Measurements from ENCODE around the gene SLC38A9.

Gene SLC38A9

DNA sequence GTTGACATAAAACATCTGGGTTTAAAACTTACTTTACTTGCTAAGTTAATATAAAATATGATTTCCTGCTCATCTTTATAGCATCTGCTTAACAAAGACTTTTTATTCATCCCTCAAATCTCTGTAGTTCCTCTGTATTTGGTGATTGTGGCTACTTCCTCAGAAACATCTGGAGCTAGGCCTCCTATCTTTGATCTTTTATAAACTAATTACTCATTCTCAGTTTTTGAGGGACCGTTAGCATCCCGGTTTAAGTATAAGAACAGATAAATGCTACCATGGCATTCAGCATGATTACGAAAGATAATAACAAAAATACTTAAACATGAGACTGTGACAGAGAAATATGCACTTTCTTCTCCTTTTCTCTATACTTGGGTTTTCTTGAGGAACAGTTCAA lies 85.3 kb downstream of the SLC38A9 start:
- Mint-ChIP-seq H3K27ac (no peak overlapping the region), H3K4me1 (ENCODE audit: low read depth in 2 of 2) (no peaks in the 10 kb centered on the region), H3K36me3 (ENCODE audit: insufficient read depth) (peaks cover 4% of the 10 kb centered on the region), H3K4me3 (no peak overlapping the region), H3K27me3 (no peaks in the 10 kb centered on the region), H3K9me3 (no peaks in the 10 kb centered on the region)
- ATAC-seq (replicated peaks) (no peak), DNase-seq (no peak)

DNA sequence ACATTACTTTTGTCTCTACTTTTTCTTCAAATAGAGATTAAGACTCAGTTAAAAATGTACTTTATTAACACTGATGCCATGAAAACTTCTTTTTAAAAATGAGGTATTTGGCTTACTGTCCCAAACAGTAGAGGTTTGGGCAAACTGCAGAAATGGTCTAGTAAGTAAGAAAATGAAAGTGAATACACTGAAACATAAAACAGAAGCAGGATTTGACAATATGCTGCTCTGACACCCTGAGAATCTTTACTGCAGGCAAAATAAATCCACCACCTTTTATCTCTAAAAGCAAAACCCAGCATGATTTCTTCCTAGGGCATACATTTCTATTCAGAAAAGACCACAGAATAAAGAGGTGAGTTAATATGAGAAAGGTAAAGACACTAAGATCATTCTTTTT lies 86.2 kb downstream of the SLC38A9 start:
- H3K4me3 Mint-ChIP-seq: no peak overlapping the region

GRCh38 chr5:55625589-55625909 lies 86.6 kb downstream of the SLC38A9 start:
- H3K27me3 Mint-ChIP-seq: no peaks in the 10 kb centered on the region
- DNase-seq (no peak), ATAC-seq (replicated peaks) (no peak)
- H3K4me3 Mint-ChIP-seq: no peak overlapping the region
- H3K27ac Mint-ChIP-seq: no peak overlapping the region
- H3K4me1 Mint-ChIP-seq (ENCODE audit: low read depth in 2 of 2): no peaks in the 10 kb centered on the region
- no peaks in the 10 kb centered on the region for H3K9me3 Mint-ChIP-seq
- peaks cover 4% of the 10 kb centered on the region for H3K36me3 Mint-ChIP-seq (ENCODE audit: insufficient read depth)

More for the DNA sequence above, 86.2 kb downstream of the SLC38A9 start:
- no peak for DNase-seq
- no peak for ATAC-seq (replicated peaks)
- no peaks in the 10 kb centered on the region for H3K27me3 Mint-ChIP-seq
- peaks cover 4% of the 10 kb centered on the region for H3K36me3 Mint-ChIP-seq (ENCODE audit: insufficient read depth)
- no peak overlapping the region for H3K27ac Mint-ChIP-seq
- no peaks in the 10 kb centered on the region for H3K4me1 Mint-ChIP-seq (ENCODE audit: low read depth in 2 of 2)
- no peaks in the 10 kb centered on the region for H3K9me3 Mint-ChIP-seq

- Mint-ChIP-seq H3K9me3 (no peaks in the 10 kb centered on the region), H3K4me3 (no peak overlapping the region), H3K27me3 (no peaks in the 10 kb centered on the region), H3K4me1 (ENCODE audit: low read depth in 2 of 2) (no peaks in the 10 kb centered on the region), H3K27ac (no peak overlapping the region), H3K36me3 (ENCODE audit: insufficient read depth) (peaks cover 4% of the 10 kb centered on the region)
- no peak for DNase-seq
- ATAC-seq (replicated peaks): no peak
Measured at GRCh38 chr5:55624841-55625588, 87.1 kb downstream of the SLC38A9 start.

GRCh38 chr5:55623789-55624188 lies 88.3 kb downstream of the SLC38A9 start:
- H3K27me3 Mint-ChIP-seq: no peaks in the 10 kb centered on the region
- DNase-seq: no peak

GRCh38 chr5:55622460-55622859 lies 89.7 kb downstream of the SLC38A9 start:
- Mint-ChIP-seq H3K27me3 (no peaks in the 10 kb centered on the region), H3K27ac (no peak overlapping the region), H3K9me3 (no peaks in the 10 kb centered on the region), H3K4me3 (no peak overlapping the region), H3K4me1 (ENCODE audit: low read depth in 2 of 2) (no peaks in the 10 kb centered on the region), H3K36me3 (ENCODE audit: insufficient read depth) (peaks cover 4% of the 10 kb centered on the region)
- DNase-seq: no peak
- no peak for ATAC-seq (replicated peaks)

More at GRCh38 chr5:55623789-55624188, 88.3 kb downstream of the SLC38A9 start:
- Mint-ChIP-seq H3K9me3 (no peaks in the 10 kb centered on the region), H3K4me3 (no peak overlapping the region), H3K4me1 (ENCODE audit: low read depth in 2 of 2) (no peaks in the 10 kb centered on the region), H3K36me3 (ENCODE audit: insufficient read depth) (peaks cover 4% of the 10 kb centered on the region), H3K27ac (peak overlapping the region in 1 of 2 donors; percentile 4)
- ATAC-seq (replicated peaks): no peak

DNA sequence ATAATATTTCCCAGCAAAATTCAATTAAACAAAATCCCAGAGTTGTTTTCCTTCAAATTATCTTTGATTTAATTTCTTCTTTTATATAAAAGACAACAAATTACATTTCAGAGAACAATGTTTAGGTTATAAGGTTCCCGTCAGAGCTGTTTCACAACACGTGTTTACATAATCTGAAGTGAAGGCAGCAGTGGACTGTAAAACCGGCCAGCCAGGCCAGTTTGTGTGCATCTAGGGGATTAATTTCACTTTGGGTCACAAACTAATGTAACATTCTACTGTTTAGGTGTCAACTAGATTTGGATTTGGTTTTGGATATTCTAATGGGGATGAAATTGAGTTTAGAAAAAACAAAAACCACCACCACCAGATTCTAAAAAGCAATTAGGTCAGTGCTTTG lies 90.9 kb downstream of the SLC38A9 start:
- ATAC-seq (replicated peaks): no peak
- Mint-ChIP-seq H3K27me3 (no peaks in the 10 kb centered on the region), H3K4me1 (ENCODE audit: low read depth in 2 of 2) (no peaks in the 10 kb centered on the region), H3K36me3 (ENCODE audit: insufficient read depth) (peaks cover 4% of the 10 kb centered on the region), H3K4me3 (no peak overlapping the region), H3K27ac (no peak overlapping the region), H3K9me3 (no peaks in the 10 kb centered on the region)
- DNase-seq: no peak

- H3K36me3 Mint-ChIP-seq (ENCODE audit: insufficient read depth): peaks cover 4% of the 10 kb centered on the region
- no peak overlapping the region for H3K4me3 Mint-ChIP-seq
- ATAC-seq (replicated peaks) (no peak), DNase-seq (no peak)
- H3K27ac Mint-ChIP-seq: no peak overlapping the region
- H3K27me3 Mint-ChIP-seq: no peaks in the 10 kb centered on the region
- no peaks in the 10 kb centered on the region for H3K4me1 Mint-ChIP-seq (ENCODE audit: low read depth in 2 of 2)
- H3K9me3 Mint-ChIP-seq: no peaks in the 10 kb centered on the region
Measured at GRCh38 chr5:55620766-55621160, 91.4 kb downstream of the SLC38A9 start.

- H3K27ac Mint-ChIP-seq: no peak overlapping the region
- DNase-seq (no peak), ATAC-seq (replicated peaks) (no peak)
- H3K36me3 Mint-ChIP-seq (ENCODE audit: insufficient read depth): peaks cover 4% of the 10 kb centered on the region
- no peaks in the 10 kb centered on the region for H3K9me3 Mint-ChIP-seq
- H3K4me1 Mint-ChIP-seq (ENCODE audit: low read depth in 2 of 2): no peaks in the 10 kb centered on the region
- no peaks in the 10 kb centered on the region for H3K27me3 Mint-ChIP-seq
- H3K4me3 Mint-ChIP-seq: no peak overlapping the region
Measured at GRCh38 chr5:55620009-55620765, 91.9 kb downstream of the SLC38A9 start.

GRCh38 chr5:55618318-55618717 lies 93.8 kb downstream of the SLC38A9 start:
- Mint-ChIP-seq H3K36me3 (ENCODE audit: insufficient read depth) (no peaks in the 10 kb centered on the region), H3K4me1 (ENCODE audit: low read depth in 2 of 2) (no peaks in the 10 kb centered on the region), H3K4me3 (no peak overlapping the region), H3K9me3 (no peaks in the 10 kb centered on the region), H3K27me3 (no peaks in the 10 kb centered on the region), H3K27ac (no peak overlapping the region)
- DNase-seq (no peak), ATAC-seq (replicated peaks) (no peak)

- Mint-ChIP-seq H3K36me3 (ENCODE audit: insufficient read depth) (no peaks in the 10 kb centered on the region), H3K4me1 (ENCODE audit: low read depth in 2 of 2) (no peaks in the 10 kb centered on the region), H3K4me3 (no peak overlapping the region), H3K27ac (no peak overlapping the region), H3K27me3 (no peaks in the 10 kb centered on the region), H3K9me3 (no peaks in the 10 kb centered on the region)
- DNase-seq (no peak), ATAC-seq (replicated peaks) (no peak)
Measured at GRCh38 chr5:55613112-55613868, 98.8 kb downstream of the SLC38A9 start.

DNA sequence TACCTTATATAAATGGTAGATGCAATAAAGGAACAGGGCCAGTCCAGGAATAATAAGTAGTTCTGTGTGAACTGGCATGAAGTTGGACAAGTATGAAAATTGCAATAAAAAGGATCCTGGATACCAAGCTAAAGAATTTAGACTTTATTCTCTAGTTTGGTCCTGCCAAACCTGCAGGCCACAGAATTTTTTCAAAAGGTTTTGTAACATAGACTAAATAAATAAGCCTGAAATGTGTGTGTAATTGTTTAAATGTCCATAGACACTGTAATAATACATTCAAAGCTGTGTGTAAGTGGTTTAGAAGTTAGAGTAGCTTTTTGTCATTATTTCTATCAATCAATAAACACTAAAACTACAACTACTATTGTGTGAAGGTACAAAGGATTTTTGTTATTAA lies 101.6 kb downstream of the SLC38A9 start:
- Mint-ChIP-seq H3K36me3 (ENCODE audit: insufficient read depth) (no peaks in the 10 kb centered on the region), H3K4me3 (no peak overlapping the region)

GRCh38 chr5:55609413-55609812 lies 102.7 kb downstream of the SLC38A9 start:
- ATAC-seq (replicated peaks) (no peak), DNase-seq (no peak)
- H3K36me3 Mint-ChIP-seq (ENCODE audit: insufficient read depth): no peaks in the 10 kb centered on the region
- no peaks in the 10 kb centered on the region for H3K9me3 Mint-ChIP-seq
- no peak overlapping the region for H3K4me3 Mint-ChIP-seq
- H3K27me3 Mint-ChIP-seq: peaks cover 0 to 7% of the 10 kb centered on the region in 2 donors
- H3K4me1 Mint-ChIP-seq (ENCODE audit: low read depth in 2 of 2): no peaks in the 10 kb centered on the region
- H3K27ac Mint-ChIP-seq: no peak overlapping the region

More for the DNA sequence above, 101.6 kb downstream of the SLC38A9 start:
- Mint-ChIP-seq H3K27ac (no peak overlapping the region), H3K27me3 (peaks cover 0 to 7% of the 10 kb centered on the region in 2 donors), H3K9me3 (no peaks in the 10 kb centered on the region), H3K4me1 (ENCODE audit: low read depth in 2 of 2) (no peaks in the 10 kb centered on the region)
- no peak for DNase-seq
- no peak for ATAC-seq (replicated peaks)
